HFFc6 (cell line): ENCODE data around the gene CBLIF. TPM values are rescaled to one million over a fixed set of nuclear protein-coding genes. Genes with fewer than 3 reads are reported as not detected.
"Not testable (repeated sequence)": the region's sequence is repeated elsewhere in the genome, so short reads cannot be mapped to it uniquely, and the experiment has no call there.

Source experiments
- DNase-seq: peaks from one replicate; pipeline ENCODE4 v3.0.0-alpha.2; 2018
- H3K27ac Mint-ChIP-seq: 2 replicates; pipeline ENCODE4 v1.8.0; 2020; ENCODE audit warnings: mild to moderate bottlenecking, mixed read lengths
- H3K27me3 Mint-ChIP-seq: 2 replicates; pipeline ENCODE4 v1.8.0; 2021; ENCODE audit warnings: mild to moderate bottlenecking, moderate library complexity, mixed read lengths; ENCODE audit not compliant: insufficient read depth
- H3K36me3 Mint-ChIP-seq: 2 replicates; pipeline ENCODE4 v1.8.0; 2021; ENCODE audit warnings: low read depth, mixed read lengths
- H3K4me1 Mint-ChIP-seq: 2 replicates; pipeline ENCODE4 v1.8.0; 2020; ENCODE audit warnings: low read depth, mixed read lengths
- H3K4me3 Mint-ChIP-seq: 2 replicates; pipeline ENCODE4 v1.8.0; 2020; ENCODE audit warnings: mild to moderate bottlenecking, moderate library complexity, mixed read lengths
- H3K9me3 Mint-ChIP-seq: 2 replicates; pipeline ENCODE4 v1.8.0; 2020; ENCODE audit warnings: mild to moderate bottlenecking, mixed read lengths
- CTCF ChIP-seq: fragments of 200-600 bp; sonication (generic); IDR thresholded peaks from 2 replicates; pipeline ENCODE4 v1.5.0; 2021; ENCODE audit warnings: antibody characterized with exemption, mild to moderate bottlenecking
- long read RNA-seq: library from polyadenylated mRNA; unstranded; transcript quantifications from one replicate; pipeline ENCODE4 v2.0.0, GENCODE V29; 2019
- total RNA-seq, 6 experiments: library from RNA; stranded (reverse); fragmentation: NEBNext Ultra II Directional; extraction: Animal tissue kit (Norgen Biotek cat#: 25700); gene quantifications; 2 replicates in 1 of 6; 3 replicates in 5 of 6; pipeline ENCODE4 v1.2.3, GENCODE V29; 2021

The CBLIF gene
- not detected for total RNA-seq
- long read RNA-seq, result 0 reads

GRCh38 chr11:59845399-59845798 lies at the start of gene CBLIF:
TSS of gene CBLIF (minus strand) at chr11:59845499. CDS start at chr11:59845453, 46 bp downstream.
- no peaks in the 10 kb centered on the region for H3K4me1 Mint-ChIP-seq
- no peak for TF ChIP-seq CTCF

GRCh38 chr11:59894616-59895015 lies 49.3 kb upstream of the CBLIF start:
- Mint-ChIP-seq H3K36me3 (no peaks in the 10 kb centered on the region; the same call in 1 of the 2 replicates), H3K4me3 (no peak overlapping the region), H3K27me3 (peaks cover 2% of the 10 kb centered on the region; the same call in 1 of the 2 replicates), H3K4me1 (peaks cover 7% of the 10 kb centered on the region; the same call in 1 of the 2 replicates), H3K27ac (no peak overlapping the region), H3K9me3 (peaks cover 7% of the 10 kb centered on the region)
- no peak for DNase-seq
- TF ChIP-seq CTCF, result no peak

More at GRCh38 chr11:59845399-59845798, at the start of gene CBLIF:
- Mint-ChIP-seq H3K4me3 (no peak within 1 kb of the TSS), H3K27me3 (peaks cover 3% of the 10 kb centered on the region), H3K27ac (no peak within 1 kb of the TSS), H3K9me3 (no peaks in the 10 kb centered on the region), H3K36me3 (no peaks in the 10 kb centered on the region)
- DNase-seq, result no peak

- H3K27ac Mint-ChIP-seq, result no peak overlapping the region
- no peaks in the 10 kb centered on the region for H3K36me3 Mint-ChIP-seq
- no peak for TF ChIP-seq CTCF
- H3K4me1 Mint-ChIP-seq, result no peaks in the 10 kb centered on the region
- no peak for DNase-seq
- H3K4me3 Mint-ChIP-seq, result no peak overlapping the region
- H3K27me3 Mint-ChIP-seq, result peaks cover 2% of the 10 kb centered on the region; the same call in 1 of the 2 replicates
- peaks cover 28% of the 10 kb centered on the region for H3K9me3 Mint-ChIP-seq
Observed at GRCh38 chr11:59891781-59892181, 46.5 kb upstream of the CBLIF start.

GRCh38 chr11:59887156-59887555 lies 41.9 kb upstream of the CBLIF start:
- peaks cover 28% of the 10 kb centered on the region for H3K9me3 Mint-ChIP-seq
- not testable (repeated sequence) for H3K4me3 Mint-ChIP-seq, H3K27me3 Mint-ChIP-seq, H3K4me1 Mint-ChIP-seq, H3K36me3 Mint-ChIP-seq, DNase-seq, H3K27ac Mint-ChIP-seq

GRCh38 chr11:59883597-59883996 lies 38.3 kb upstream of the CBLIF start:
- H3K27ac Mint-ChIP-seq, result no peak overlapping the region
- H3K27me3 Mint-ChIP-seq, result no peaks in the 10 kb centered on the region; the same call in 1 of the 2 replicates
- H3K4me1 Mint-ChIP-seq, result no peaks in the 10 kb centered on the region
- no peak overlapping the region for H3K4me3 Mint-ChIP-seq
- no peak for TF ChIP-seq CTCF
- peaks cover 14% of the 10 kb centered on the region for H3K9me3 Mint-ChIP-seq
- no peaks in the 10 kb centered on the region for H3K36me3 Mint-ChIP-seq
- DNase-seq, result no peak

GRCh38 chr11:59879567-59879966 lies 34.3 kb upstream of the CBLIF start:
- Mint-ChIP-seq H3K4me1 (no peaks in the 10 kb centered on the region), H3K9me3 (no peaks in the 10 kb centered on the region), H3K27ac (no peak overlapping the region), H3K36me3 (no peaks in the 10 kb centered on the region), H3K4me3 (no peak overlapping the region), H3K27me3 (peaks cover 3% of the 10 kb centered on the region; the same call in 1 of the 2 replicates)
- TF ChIP-seq CTCF, result no peak
- DNase-seq, result no peak
